WTC11 (cell line): ENCODE results near the gene FAM24B. TPM values are rescaled to one million over a fixed set of nuclear protein-coding genes. Genes with fewer than 3 reads are reported as not detected.
"Not testable (repeated sequence)": the region's sequence is repeated elsewhere in the genome, so short reads cannot be mapped to it uniquely, and the experiment has no call there.

Experiments used
- ATAC-seq: fragments of 200-7000 bp; cut with Tn5 transposase; 2 replicates; pipeline ENCODE4 v1.10.0; 2021; ENCODE audit warnings: mild to moderate bottlenecking, moderate library complexity
- CTCF ChIA-PET: fragments of 300-600 bp; sonication (Branson Sonifier 250); formaldehyde crosslinking; loops from one replicate; lab custom pipeline; 2021; ENCODE audit warnings: antibody characterized with exemption; lab: Charles Lee
- POLR2A ChIA-PET: fragments of 350-600 bp; sonication (Branson Sonifier 250); formaldehyde crosslinking; loops from one replicate; lab custom pipeline; 2021; ENCODE audit warnings: antibody characterized with exemption; lab: Charles Lee
- DNase-seq: peaks from one replicate; pipeline ENCODE4 v3.0.0; 2021; ENCODE audit warnings: low spot score
- H3K27ac Mint-ChIP-seq: 2 replicates; pipeline ENCODE4 v1.8.0; 2021; ENCODE audit warnings: mixed read lengths
- H3K27me3 Mint-ChIP-seq: 2 replicates; pipeline ENCODE4 v1.8.0; 2021; ENCODE audit warnings: low read depth, mild to moderate bottlenecking, moderate library complexity, mixed read lengths
- H3K36me3 Mint-ChIP-seq: 2 replicates; pipeline ENCODE4 v1.8.0; 2021; ENCODE audit warnings: mixed read lengths
- H3K4me1 Mint-ChIP-seq: 2 replicates; pipeline ENCODE4 v1.8.0; 2022; ENCODE audit warnings: mixed read lengths
- H3K4me3 Mint-ChIP-seq: 2 replicates; pipeline ENCODE4 v1.8.0; 2021; ENCODE audit warnings: mild to moderate bottlenecking, moderate library complexity, mixed read lengths
- H3K9me3 Mint-ChIP-seq: 2 replicates; pipeline ENCODE4 v1.8.0; 2021; ENCODE audit warnings: mixed read lengths
- ATF1 ChIP-seq: sonication (generic); formaldehyde crosslinking; IDR thresholded peaks from 2 replicates; pipeline ENCODE4 v1.8.1; 2023; ENCODE audit warnings: mild to moderate bottlenecking, moderate library complexity, missing genetic modification reagents
- EMX1 ChIP-seq: fragments of 250-450 bp; sonication (Bioruptor Pico); IDR thresholded peaks from 2 replicates; pipeline ENCODE4 v1.8.0; 2021; ENCODE audit warnings: mild to moderate bottlenecking
- ESRRA ChIP-seq: sonication (generic); formaldehyde crosslinking; IDR thresholded peaks from 2 replicates; pipeline ENCODE4 v1.8.1; 2022; ENCODE audit warnings: mild to moderate bottlenecking, missing genetic modification reagents, borderline replicate concordance
- ETV6 ChIP-seq: sonication (generic); formaldehyde crosslinking; IDR thresholded peaks from 2 replicates; pipeline ENCODE4 v1.8.1; 2022; ENCODE audit warnings: mild to moderate bottlenecking, missing genetic modification reagents
- FOXJ3 ChIP-seq: sonication (generic); formaldehyde crosslinking; IDR thresholded peaks from 2 replicates; pipeline ENCODE4 v1.9.0; 2021; ENCODE audit warnings: missing genetic modification reagents, mild to moderate bottlenecking, borderline replicate concordance
- FOXK1 ChIP-seq: sonication (generic); formaldehyde crosslinking; IDR thresholded peaks from 2 replicates; pipeline ENCODE4 v1.8.0; 2022; ENCODE audit warnings: mild to moderate bottlenecking, moderate library complexity, missing genetic modification reagents
- GABPB1 ChIP-seq: sonication (generic); formaldehyde crosslinking; IDR thresholded peaks from 2 replicates; pipeline ENCODE4 v1.8.1; 2023; ENCODE audit warnings: mild to moderate bottlenecking, missing genetic modification reagents
- HMGA2 ChIP-seq: fragments of 250-450 bp; sonication (Bioruptor Pico); IDR thresholded peaks from 2 replicates; pipeline ENCODE4 v1.4.0; 2021; ENCODE audit warnings: mild to moderate bottlenecking, moderate library complexity
- MYBL2 ChIP-seq: sonication (generic); formaldehyde crosslinking; IDR thresholded peaks from 2 replicates; pipeline ENCODE4 v1.8.1; 2023; ENCODE audit warnings: mild to moderate bottlenecking, moderate library complexity, missing genetic modification reagents
- OVOL2 ChIP-seq: fragments of 250-450 bp; sonication (Bioruptor Pico); IDR thresholded peaks from 2 replicates; pipeline ENCODE4 v1.9.0; 2021; ENCODE audit warnings: mild to moderate bottlenecking, borderline replicate concordance
- SP1 ChIP-seq: sonication (generic); formaldehyde crosslinking; conservative IDR thresholded peaks from 2 replicates; pipeline ENCODE4 v1.8.1; 2022; ENCODE audit warnings: missing genetic modification reagents
- TEAD1 ChIP-seq: sonication (generic); formaldehyde crosslinking; IDR thresholded peaks from 2 replicates; pipeline ENCODE4 v1.8.0; 2022; ENCODE audit warnings: mild to moderate bottlenecking, missing genetic modification reagents
- ZBTB21 ChIP-seq: sonication (generic); formaldehyde crosslinking; IDR thresholded peaks from 2 replicates; pipeline ENCODE4 v1.8.1; 2023; ENCODE audit warnings: mild to moderate bottlenecking, missing genetic modification reagents, borderline replicate concordance
- ZNF121 ChIP-seq: sonication (generic); formaldehyde crosslinking; IDR thresholded peaks from 2 replicates; pipeline ENCODE4 v1.8.0; 2023; ENCODE audit warnings: missing genetic modification reagents
- ZNF232 ChIP-seq: sonication (generic); formaldehyde crosslinking; IDR thresholded peaks from 2 replicates; pipeline ENCODE4 v1.8.0; 2022; ENCODE audit warnings: mild to moderate bottlenecking, missing genetic modification reagents
- ZNF317 ChIP-seq: sonication (generic); formaldehyde crosslinking; IDR thresholded peaks from 2 replicates; pipeline ENCODE4 v1.8.1; 2023; ENCODE audit warnings: low read depth, mild to moderate bottlenecking, moderate library complexity, missing genetic modification reagents, borderline replicate concordance
- ZNF423 ChIP-seq: fragments of 250-450 bp; sonication (Bioruptor Pico); IDR thresholded peaks from 2 replicates; pipeline ENCODE4 v2.1.2; 2022; ENCODE audit warnings: mild to moderate bottlenecking, moderate library complexity
- total RNA-seq: library from RNA; stranded (reverse); gene quantifications from 3 replicates; pipeline ENCODE4 v1.2.3, GENCODE V29; 2021
- TF ChIP-seq, protein P1 (sequence below): sonication (generic); formaldehyde crosslinking; IDR thresholded peaks from 2 replicates; pipeline ENCODE4 v1.8.1; 2023; ENCODE audit warnings: mild to moderate bottlenecking, missing genetic modification reagents, moderate library complexity
- TF ChIP-seq, protein P2 (sequence below): fragments of 250-450 bp; sonication (Bioruptor Pico); IDR thresholded peaks from 2 replicates; pipeline ENCODE4 v1.8.0; 2021; ENCODE audit warnings: mild to moderate bottlenecking
- TF ChIP-seq, protein P3 (sequence below): sonication (generic); formaldehyde crosslinking; IDR thresholded peaks from 2 replicates; pipeline ENCODE4 v1.8.1; 2023; ENCODE audit warnings: mild to moderate bottlenecking, missing genetic modification reagents
- TF ChIP-seq, protein P4 (sequence below): sonication (generic); formaldehyde crosslinking; IDR thresholded peaks from 2 replicates; pipeline ENCODE4 v1.8.1; 2022; ENCODE audit warnings: low read depth, mild to moderate bottlenecking, moderate library complexity, missing genetic modification reagents, borderline replicate concordance
- TF ChIP-seq, protein P5 (sequence below): sonication (generic); formaldehyde crosslinking; IDR thresholded peaks from 2 replicates; pipeline ENCODE4 v1.8.0; 2022; ENCODE audit warnings: missing genetic modification reagents

Gene FAM24B
- total RNA-seq, 1 experiment from 2014 or later = 3.7 TPM

DNA sequence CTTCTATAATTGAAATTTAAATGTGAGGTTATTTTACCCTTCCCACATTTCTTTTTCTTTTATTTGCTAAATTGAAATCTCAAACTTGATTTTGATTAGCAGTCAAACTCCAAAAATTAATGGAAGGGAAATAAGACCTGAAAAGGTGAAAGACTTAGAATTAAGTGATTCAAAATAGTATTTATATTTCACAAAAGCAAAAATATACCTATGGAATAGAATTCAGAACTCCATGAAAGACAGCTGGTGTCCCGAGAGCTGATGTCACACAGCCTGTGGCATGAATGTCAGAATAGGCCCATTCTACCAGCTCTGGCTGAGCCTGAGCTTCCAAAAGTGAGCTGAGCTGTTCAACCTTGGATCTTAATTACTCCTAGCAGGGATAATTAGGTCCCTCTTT is 30.9 kb upstream of the FAM24B start, which contains the start of gene FAM24A:
FAM24A (plus strand) TSS at position 301 of the 400 bp plus-strand sequence. CDS start 1,025 bp downstream, outside the sequence.
- H3K36me3 Mint-ChIP-seq = no peaks in the 10 kb centered on the region
- ATAC-seq (no peak), DNase-seq (no peak)
- ChIA-PET CTCF (no interaction called here), POLR2A (no interaction called here)
- no peaks in the 10 kb centered on the region for H3K4me1 Mint-ChIP-seq
- TF ChIP-seq ETV6 (CRISPR knock-in tag) (no peak), OVOL2 (CRISPR knock-in tag) (no peak)
- peaks cover 17% of the 10 kb centered on the region for H3K27me3 Mint-ChIP-seq
- H3K9me3 Mint-ChIP-seq = no peaks in the 10 kb centered on the region
- H3K27ac Mint-ChIP-seq = no peak within 1 kb of the TSS
- no peak within 1 kb of the TSS for H3K4me3 Mint-ChIP-seq

DNA sequence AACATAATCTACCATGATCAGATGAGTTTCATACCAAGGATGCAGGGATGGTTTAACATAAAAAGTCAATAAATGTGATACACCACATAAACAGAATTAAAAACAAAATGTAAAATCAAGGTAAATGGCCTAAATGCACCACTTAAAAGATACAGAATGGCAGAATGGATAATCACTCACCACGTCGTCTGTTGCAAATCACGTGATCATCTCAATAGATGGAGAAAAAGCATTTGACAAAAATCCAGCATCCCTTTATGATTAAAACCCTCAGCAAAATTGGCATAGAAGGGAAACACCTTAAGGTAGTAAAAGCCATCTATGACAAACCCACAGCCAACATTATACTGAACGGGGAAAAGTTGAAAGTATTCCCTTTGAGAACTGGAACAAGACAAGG is 24.5 kb upstream of the FAM24B start:
- H3K4me1 Mint-ChIP-seq, H3K36me3 Mint-ChIP-seq, H3K9me3 Mint-ChIP-seq, CTCF ChIA-PET, ATAC-seq, H3K27ac Mint-ChIP-seq, H3K4me3 Mint-ChIP-seq, DNase-seq, POLR2A ChIA-PET: not testable (repeated sequence)
- H3K27me3 Mint-ChIP-seq = peaks cover 17% of the 10 kb centered on the region

DNA sequence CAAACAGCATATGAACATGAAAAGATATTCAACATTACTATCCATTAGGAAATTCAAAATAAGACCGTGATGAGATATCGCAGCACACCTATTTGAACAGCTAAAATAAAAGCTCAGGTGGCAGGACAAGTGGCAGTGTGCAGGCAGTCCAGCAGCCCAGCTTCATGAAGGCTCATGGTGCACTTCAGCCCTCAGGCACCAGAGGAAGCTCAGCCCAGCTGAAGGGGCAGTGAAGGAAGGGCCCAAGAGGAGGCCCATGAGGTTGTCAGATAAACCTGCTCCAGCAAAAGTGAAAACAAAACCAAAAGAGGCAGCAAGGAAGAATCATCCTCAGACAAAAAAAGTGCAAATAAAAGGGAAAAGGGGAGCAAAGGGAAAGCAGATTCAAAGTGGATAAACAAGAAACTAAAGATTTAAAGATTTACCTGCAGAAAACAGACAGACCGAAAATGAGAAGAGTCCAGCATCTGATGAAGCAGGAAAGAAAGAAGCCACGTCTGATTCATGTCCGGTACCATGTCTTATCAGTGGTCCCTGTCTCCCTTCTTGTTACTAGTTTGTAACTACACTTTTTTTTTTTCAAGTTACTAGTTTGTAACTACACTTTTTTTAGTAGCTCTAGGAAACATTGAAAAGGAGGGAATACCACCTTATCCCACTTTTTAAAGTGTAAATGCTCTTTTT is 15.0 kb upstream of the FAM24B start:
- Mint-ChIP-seq H3K4me3 (no peak overlapping the region), H3K27ac (no peak overlapping the region), H3K9me3 (no peaks in the 10 kb centered on the region), H3K27me3 (no peaks in the 10 kb centered on the region), H3K4me1 (no peaks in the 10 kb centered on the region), H3K36me3 (no peaks in the 10 kb centered on the region)
- DNase-seq = no peak
- ATAC-seq = peak; percentile 52; the same call in 1 of the 2 replicates
- TF ChIP-seq HMGA2 (CRISPR knock-in tag) (no peak), FOXJ3 (no peak), EMX1 (CRISPR knock-in tag) (no peak), ZNF232 (no peak), FOXK1 (no peak), ZNF423 (no peak), ZBTB21 (CRISPR knock-in tag) (no peak), SP1 (no peak), ZNF317 (no peak)
- TF ChIP-seq, protein P1, sequence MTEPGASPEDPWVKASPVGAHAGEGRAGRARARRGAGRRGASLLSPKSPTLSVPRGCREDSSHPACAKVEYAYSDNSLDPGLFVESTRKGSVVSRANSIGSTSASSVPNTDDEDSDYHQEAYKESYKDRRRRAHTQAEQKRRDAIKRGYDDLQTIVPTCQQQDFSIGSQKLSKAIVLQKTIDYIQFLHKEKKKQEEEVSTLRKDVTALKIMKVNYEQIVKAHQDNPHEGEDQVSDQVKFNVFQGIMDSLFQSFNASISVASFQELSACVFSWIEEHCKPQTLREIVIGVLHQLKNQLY (CRISPR knock-in tag) = no peak
- TF ChIP-seq, protein P2, sequence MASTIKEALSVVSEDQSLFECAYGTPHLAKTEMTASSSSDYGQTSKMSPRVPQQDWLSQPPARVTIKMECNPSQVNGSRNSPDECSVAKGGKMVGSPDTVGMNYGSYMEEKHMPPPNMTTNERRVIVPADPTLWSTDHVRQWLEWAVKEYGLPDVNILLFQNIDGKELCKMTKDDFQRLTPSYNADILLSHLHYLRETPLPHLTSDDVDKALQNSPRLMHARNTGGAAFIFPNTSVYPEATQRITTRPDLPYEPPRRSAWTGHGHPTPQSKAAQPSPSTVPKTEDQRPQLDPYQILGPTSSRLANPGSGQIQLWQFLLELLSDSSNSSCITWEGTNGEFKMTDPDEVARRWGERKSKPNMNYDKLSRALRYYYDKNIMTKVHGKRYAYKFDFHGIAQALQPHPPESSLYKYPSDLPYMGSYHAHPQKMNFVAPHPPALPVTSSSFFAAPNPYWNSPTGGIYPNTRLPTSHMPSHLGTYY (CRISPR knock-in tag) = no peak
- TF ChIP-seq, protein P3, sequence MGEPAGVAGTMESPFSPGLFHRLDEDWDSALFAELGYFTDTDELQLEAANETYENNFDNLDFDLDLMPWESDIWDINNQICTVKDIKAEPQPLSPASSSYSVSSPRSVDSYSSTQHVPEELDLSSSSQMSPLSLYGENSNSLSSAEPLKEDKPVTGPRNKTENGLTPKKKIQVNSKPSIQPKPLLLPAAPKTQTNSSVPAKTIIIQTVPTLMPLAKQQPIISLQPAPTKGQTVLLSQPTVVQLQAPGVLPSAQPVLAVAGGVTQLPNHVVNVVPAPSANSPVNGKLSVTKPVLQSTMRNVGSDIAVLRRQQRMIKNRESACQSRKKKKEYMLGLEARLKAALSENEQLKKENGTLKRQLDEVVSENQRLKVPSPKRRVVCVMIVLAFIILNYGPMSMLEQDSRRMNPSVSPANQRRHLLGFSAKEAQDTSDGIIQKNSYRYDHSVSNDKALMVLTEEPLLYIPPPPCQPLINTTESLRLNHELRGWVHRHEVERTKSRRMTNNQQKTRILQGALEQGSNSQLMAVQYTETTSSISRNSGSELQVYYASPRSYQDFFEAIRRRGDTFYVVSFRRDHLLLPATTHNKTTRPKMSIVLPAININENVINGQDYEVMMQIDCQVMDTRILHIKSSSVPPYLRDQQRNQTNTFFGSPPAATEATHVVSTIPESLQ = no peak
- ChIA-PET POLR2A (no interaction called here), CTCF (interaction anchor here (0.6 kb wide), 1 partner anchor 19 kb away, joined by 3 read pairs; no protein-coding TSS in a partner anchor)

DNA sequence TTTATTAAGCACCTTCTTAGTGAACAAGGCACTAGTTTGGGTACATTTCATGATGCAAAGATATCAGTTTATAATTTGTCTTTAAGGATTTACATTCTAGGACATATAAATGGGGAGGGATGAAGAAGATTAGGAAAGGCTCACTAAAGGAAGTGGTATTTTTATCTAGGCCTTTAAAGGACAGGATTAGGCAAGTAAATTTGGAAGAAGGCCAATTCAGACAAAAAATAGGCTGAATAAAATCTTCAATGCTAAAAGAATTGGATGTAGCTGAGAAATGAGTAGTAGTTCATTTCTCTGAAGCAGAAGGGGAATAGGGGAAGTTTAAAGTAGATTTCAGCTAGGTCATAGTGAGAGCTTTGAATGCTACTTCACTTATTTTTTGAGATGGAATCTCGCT is 4.8 kb upstream of the FAM24B start:
- Mint-ChIP-seq H3K27ac (no peak overlapping the region), H3K4me1 (peaks cover 13% of the 10 kb centered on the region), H3K9me3 (no peaks in the 10 kb centered on the region), H3K27me3 (peaks cover 19% of the 10 kb centered on the region), H3K36me3 (peaks cover 4% of the 10 kb centered on the region; the same call in 1 of the 2 replicates), H3K4me3 (no peak overlapping the region)
- DNase-seq (no peak), ATAC-seq (no peak)
- CTCF ChIA-PET = no interaction called here
- POLR2A ChIA-PET = no interaction called here
- TF ChIP-seq GABPB1 (CRISPR knock-in tag) (no peak), MYBL2 (CRISPR knock-in tag) (no peak), ZNF232 (no peak), ESRRA (CRISPR knock-in tag) (no peak), ZNF121 (no peak), TEAD1 (CRISPR knock-in tag) (no peak), ATF1 (CRISPR knock-in tag) (no peak), HMGA2 (CRISPR knock-in tag) (no peak), ETV6 (CRISPR knock-in tag) (no peak)
- TF ChIP-seq, protein P4, sequence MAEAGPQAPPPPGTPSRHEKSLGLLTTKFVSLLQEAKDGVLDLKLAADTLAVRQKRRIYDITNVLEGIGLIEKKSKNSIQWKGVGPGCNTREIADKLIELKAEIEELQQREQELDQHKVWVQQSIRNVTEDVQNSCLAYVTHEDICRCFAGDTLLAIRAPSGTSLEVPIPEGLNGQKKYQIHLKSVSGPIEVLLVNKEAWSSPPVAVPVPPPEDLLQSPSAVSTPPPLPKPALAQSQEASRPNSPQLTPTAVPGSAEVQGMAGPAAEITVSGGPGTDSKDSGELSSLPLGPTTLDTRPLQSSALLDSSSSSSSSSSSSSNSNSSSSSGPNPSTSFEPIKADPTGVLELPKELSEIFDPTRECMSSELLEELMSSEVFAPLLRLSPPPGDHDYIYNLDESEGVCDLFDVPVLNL (CRISPR knock-in tag) = no peak
- TF ChIP-seq, protein P5, sequence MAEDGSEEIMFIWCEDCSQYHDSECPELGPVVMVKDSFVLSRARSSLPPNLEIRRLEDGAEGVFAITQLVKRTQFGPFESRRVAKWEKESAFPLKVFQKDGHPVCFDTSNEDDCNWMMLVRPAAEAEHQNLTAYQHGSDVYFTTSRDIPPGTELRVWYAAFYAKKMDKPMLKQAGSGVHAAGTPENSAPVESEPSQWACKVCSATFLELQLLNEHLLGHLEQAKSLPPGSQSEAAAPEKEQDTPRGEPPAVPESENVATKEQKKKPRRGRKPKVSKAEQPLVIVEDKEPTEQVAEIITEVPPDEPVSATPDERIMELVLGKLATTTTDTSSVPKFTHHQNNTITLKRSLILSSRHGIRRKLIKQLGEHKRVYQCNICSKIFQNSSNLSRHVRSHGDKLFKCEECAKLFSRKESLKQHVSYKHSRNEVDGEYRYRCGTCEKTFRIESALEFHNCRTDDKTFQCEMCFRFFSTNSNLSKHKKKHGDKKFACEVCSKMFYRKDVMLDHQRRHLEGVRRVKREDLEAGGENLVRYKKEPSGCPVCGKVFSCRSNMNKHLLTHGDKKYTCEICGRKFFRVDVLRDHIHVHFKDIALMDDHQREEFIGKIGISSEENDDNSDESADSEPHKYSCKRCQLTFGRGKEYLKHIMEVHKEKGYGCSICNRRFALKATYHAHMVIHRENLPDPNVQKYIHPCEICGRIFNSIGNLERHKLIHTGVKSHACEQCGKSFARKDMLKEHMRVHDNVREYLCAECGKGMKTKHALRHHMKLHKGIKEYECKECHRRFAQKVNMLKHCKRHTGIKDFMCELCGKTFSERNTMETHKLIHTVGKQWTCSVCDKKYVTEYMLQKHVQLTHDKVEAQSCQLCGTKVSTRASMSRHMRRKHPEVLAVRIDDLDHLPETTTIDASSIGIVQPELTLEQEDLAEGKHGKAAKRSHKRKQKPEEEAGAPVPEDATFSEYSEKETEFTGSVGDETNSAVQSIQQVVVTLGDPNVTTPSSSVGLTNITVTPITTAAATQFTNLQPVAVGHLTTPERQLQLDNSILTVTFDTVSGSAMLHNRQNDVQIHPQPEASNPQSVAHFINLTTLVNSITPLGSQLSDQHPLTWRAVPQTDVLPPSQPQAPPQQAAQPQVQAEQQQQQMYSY (CRISPR knock-in tag) = no peak
